Activated CD8-positive, alpha-beta memory T cell treated with anti-CD3 and anti-CD28 coated beads for 24 hours (primary cell): ENCODE data around the gene TUBD1.

Experiments
- DNase-seq: peaks from one replicate; pipeline ENCODE4 v3.0.0-alpha.2; 2020

TUBD1 gene

DNA sequence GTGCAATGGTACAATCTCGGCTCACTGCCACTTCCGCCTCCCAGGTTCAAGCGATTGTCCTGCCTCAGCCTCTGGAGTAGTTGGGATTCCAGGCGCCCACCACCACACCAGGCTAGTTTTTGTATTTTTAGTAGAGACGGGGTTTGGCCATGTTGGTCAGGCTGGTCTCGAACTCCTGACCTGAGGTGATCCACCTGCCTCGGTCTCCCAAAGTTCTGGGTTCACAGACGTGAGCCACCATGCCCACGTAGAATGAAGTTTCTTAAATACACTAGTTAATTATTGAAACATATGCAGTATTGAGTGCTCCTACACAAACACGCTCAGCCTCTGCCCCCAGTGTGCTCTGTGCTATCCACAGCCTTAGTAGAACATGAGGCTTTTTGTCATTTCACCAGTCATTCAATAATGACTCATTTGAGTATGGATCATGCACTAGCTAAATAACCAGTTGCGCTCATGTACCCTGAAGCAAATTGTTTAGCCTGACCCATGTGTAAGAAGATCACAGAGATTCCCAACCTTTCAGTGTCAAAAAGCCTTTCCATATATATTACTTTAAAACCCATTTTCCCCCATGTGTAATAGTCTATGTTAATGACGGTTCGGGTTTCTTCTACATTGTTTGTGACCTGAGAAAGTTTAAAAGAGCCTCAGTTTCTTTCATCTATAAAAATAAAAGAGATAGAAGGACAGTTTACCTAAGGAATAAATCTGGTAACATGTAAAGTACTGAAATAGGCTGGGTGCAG is 49.7 kb downstream of the TUBD1 start:
- DNase-seq: peak; percentile 87

DNA sequence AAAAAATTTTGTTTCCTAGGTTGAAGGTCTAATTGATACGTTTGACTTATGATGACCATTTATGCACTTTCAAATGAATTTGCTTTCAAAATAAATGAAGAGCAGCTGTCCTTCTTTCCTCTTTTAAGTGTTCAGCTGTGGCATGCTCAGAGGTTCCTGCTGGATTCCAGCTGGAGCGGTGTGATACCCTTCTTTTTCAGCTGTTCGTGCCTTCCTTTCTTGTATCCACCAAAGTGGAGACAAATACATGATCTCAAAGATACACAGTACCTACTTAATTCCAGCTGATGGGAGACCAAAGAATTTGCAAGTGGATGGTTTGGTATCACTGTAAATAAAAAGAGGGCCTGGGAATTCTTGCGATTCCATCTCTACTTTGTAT is 50.9 kb downstream of the TUBD1 start:
- DNase-seq: peak; percentile 61

- DNase-seq: peak; percentile 62
Measured at GRCh38 chr17:59841091-59841881, 51.5 kb downstream of the TUBD1 start.

DNA sequence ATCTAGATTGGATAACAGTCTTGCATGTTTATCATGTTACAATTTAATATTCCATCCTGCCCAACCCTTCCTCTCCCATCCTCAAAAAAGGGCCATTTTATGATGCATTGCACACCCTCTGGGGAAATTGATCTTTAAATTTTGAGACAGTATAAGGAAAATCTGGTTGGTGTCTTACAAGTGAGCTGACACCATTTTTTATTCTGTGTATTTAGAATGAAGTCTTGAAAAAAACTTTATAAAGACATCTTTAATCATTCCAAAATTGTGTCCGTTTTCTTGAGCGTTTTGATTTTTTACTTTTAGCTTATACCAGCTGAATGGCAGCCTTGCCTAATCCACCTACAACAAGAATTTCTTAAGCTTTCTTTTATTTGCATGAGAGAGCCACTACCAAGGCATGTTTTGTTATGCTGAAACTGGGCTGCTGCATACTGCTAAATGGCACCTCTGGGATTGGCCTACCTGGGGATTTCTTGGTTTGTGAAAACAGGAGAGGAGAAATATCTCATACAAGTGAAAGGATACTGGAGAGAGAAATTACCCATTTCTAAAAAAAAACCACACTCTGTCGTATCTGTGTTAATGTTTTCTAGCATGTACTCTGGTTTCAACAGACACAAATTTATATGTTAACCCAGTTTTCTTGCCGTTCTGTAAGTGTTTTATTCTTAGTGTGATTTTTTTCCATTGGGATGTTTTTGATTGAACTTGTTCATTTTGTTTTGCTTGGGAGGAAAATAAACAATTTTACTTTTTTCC is 52.2 kb downstream of the TUBD1 start:
- peak; percentile 73 for DNase-seq

GRCh38 chr17:59839651-59840328 is 53.0 kb downstream of the TUBD1 start:
- DNase-seq: peak; percentile 60

DNA sequence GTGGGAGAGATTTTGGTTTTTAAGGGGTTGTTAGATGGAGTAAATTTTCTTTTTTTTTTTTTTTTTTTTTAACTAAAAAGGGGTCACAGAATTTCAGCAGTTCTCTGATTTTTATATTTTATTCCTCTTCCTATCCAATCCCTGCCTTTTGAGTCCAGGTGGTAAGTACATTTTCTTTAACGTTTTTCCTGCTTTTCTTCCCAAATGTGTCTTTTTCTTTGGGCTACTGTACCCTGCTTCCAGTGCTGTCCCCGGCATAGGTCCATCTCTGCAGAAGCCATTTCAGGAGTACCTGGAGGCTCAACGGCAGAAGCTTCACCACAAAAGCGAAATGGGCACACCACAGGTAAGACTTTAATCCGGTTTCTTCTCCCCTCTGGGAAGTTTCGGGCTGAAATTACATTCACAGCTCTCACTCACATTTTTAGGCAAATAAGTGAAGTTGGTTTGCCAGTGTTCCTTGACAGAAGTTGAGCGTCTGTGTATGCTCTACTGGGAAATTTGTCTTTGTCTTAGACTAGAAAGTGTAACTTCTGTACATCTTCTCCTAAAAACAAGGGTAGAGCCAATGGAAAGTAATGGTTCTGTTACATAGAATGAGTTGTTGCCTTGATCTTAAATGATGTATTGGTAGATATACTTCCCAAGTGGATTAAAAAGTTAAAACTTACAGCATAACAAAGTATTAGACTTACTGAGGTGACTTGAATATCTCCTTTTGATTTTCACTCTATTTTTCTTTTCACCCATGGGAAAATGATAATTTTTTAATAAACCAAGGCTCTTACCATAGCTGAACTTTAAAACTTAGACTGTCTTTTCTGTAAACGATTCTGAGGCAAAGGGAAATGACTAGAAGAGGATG is 54.5 kb downstream of the TUBD1 start:
- peak; percentile 84 for DNase-seq

DNA sequence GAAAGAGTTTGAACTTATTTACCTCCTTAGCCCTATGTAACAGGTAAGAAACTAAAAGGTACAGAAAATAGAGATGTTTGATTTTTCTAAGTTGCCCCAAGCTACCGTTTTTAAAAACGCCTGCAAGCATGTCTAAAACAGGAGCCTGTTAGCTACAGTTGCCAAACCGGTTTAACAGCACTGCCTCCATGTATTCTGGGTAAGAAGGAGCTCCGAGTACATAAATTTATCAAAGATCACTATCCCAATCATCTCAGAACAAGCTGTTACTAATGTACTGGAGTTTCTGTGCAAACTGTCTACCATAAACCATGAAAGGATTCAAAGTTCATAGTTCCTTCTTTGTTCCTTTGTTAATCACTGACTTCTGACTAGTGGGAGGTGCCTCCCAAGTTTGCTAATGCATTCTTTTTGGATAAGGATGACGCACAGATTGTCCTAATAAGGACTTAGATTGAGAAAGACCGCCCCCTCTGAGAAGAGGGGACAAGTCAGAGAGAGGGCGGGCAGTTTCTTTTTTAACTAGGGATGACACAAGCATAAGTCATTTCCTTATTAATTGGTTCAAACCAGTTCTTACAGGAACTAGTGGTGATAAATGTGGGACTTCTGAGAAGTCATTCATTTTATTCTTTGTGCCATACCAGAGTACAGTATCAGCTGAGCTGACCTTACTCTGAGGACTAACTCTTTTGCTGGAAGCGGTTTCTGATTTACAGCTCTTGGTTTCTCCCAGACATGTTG is 55.3 kb downstream of the TUBD1 start:
- peak; percentile 59 for DNase-seq

- no peak for DNase-seq
Measured at GRCh38 chr17:59832883-59833379, 59.8 kb downstream of the TUBD1 start.

- no peak for DNase-seq
Measured at GRCh38 chr17:59830846-59831486, 61.8 kb downstream of the TUBD1 start.

GRCh38 chr17:59830007-59830630 is 62.6 kb downstream of the TUBD1 start:
- DNase-seq: peak; percentile 72

GRCh38 chr17:59829217-59830006 is 63.3 kb downstream of the TUBD1 start:
- no peak for DNase-seq

- peak; percentile 72 for DNase-seq
Measured at GRCh38 chr17:59828819-59829216, 63.9 kb downstream of the TUBD1 start.

GRCh38 chr17:59828478-59828760 is 64.3 kb downstream of the TUBD1 start:
- no peak for DNase-seq

DNA sequence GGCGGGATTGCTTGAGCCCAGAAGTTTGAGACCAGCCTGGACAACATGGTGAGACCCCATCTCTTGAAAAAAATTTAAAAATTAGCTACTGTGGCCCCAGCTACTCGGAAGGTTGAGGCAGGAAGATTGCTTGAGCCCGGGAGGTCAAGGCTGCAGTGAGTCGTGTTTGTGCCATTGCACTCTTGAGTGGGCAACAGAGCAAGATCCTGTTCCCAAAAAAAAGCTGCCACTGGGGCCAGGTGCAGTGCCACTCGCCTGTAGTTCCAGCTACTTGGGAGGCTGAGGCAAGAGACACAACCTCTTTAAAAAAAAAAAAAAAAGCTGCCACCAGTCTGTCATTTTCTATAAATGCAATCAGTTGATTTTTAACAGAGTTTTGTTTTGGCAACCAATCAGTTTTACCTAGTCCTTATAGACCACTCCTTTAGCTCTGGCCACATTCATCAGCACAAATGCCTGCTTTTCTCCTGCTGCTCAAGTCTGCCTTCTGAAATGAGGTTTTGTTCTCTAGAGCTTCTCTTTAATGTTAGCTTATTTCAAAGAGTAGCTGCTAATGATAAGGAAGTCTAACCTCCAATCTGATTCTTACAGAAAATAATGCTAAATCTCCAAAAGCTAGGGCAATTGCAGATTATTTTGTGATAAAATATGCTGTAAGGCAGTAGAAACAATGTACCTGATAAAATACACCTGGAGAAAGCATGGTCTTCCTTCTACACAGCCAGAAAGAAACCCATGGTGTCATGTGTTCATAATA is 64.8 kb downstream of the TUBD1 start:
- DNase-seq: no peak

- DNase-seq: no peak
Measured at GRCh38 chr17:59826706-59827453, 65.9 kb downstream of the TUBD1 start.

DNA sequence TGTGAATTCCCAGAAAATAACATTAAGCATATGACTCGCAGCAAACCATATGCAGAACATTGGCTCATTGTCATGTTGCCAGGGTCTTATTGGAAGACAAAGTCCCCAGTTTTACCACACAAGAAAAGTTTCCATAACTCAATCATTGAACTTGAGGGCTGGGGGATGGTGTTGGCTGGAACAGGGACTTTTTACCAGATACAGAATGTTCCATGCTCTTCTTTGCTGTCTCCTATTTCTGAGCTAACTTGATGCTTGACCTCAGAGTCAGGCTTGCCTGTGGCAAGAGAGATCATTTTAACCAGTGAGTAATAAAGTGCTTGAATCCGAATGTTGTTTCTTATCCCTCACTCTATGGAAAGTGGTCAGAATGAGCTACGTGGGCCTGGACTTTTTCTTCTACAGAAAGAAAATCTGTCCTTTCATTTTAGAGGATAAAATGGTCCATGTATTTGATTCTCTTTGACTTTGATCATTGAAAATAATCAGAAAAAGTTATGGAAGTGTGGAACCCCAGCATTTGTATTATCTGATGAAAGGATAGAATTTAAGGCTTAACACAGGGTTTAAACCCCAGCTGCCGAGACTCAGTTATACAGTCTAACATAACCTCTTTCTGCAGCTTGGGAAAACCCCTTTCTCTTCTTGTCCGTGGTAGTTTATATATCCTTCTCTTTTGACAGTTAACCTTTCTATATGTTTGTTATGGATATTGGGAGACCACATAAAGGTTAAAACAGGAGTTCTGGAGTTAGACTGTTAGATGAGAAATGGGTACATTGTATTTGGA is 67.0 kb downstream of the TUBD1 start:
- DNase-seq: no peak

DNA sequence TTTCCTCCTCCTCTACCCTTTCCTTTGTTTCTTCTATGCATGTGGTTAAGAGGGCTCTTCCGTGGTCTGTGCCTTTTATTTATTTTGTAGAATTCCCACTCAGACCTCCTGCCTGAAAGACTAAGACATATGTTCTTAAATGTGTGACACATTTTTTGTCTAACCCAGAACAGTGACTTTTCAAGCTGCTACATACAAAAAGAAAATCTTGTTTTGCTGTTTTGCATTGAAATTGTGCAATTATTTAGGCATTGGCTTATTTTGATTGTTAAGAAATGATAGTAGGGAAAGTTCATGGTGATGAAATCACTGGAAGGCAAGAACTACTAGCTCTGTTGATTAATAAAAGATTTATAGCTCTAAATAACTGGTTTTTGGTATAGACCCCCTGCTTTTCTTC is 76.8 kb downstream of the TUBD1 start:
- DNase-seq: no peak
